Omental fat pad (tissue), 4 donors: ENCODE results near the gene CD55. TPM values are rescaled to one million over a fixed set of nuclear protein-coding genes. Genes with fewer than 3 reads are reported as not detected.
A peak's percentile ranks its signal among the peaks of the same experiment; 100 is the strongest.

Experiments used
- ATAC-seq: fragments of 150-250 bp; one replicate; pipeline ENCODE4 v1.9.1; 2016; ENCODE audit warnings: mild to moderate bottlenecking, moderate library complexity; ENCODE audit not compliant: low FRiP score
- DNase-seq: peaks from one replicate; pipeline ENCODE4 v3.0.0-alpha.2; 2019; ENCODE audit warnings: low spot score
- CTCF ChIP-seq, 3 donors: fragments of 450-650 bp; IDR thresholded peaks; one replicate each; pipeline ENCODE4 v1.5.1; 2016 to 2017; ENCODE audit warnings: antibody characterized with exemption in 3 of 3, mild to moderate bottlenecking in 3 of 3, moderate library complexity in 2 of 3
- total RNA-seq, 4 donors: library from RNA; depleted of rRNA; stranded (reverse); fragments of >200 nt; gene quantifications; one replicate each; pipeline ENCODE4 v1.1.0, GENCODE V29; 2016

CD55 gene
- total RNA-seq, 4 donors from 2014 or later, result 86.2 to 468 (median 195) TPM

GRCh38 chr1:207345644-207346477, 24.4 kb downstream of the CD55 start:
- ATAC-seq (peak; percentile 20), DNase-seq (no peak)
- no peak for TF ChIP-seq CTCF (IDR thresholded peaks at IDR 0.05)

GRCh38 chr1:207346513-207346912, 25.0 kb downstream of the CD55 start:
- ATAC-seq (peak; percentile 17), DNase-seq (no peak)
- TF ChIP-seq CTCF (IDR thresholded peaks at IDR 0.05), result no peak

- DNase-seq, result no peak
- no peak for TF ChIP-seq CTCF (IDR thresholded peaks at IDR 0.05)
Observed at GRCh38 chr1:207349979-207350378, 28.5 kb downstream of the CD55 start.

GRCh38 chr1:207352554-207352953, 31.1 kb downstream of the CD55 start:
- ATAC-seq (no peak), DNase-seq (no peak)
- no peak for TF ChIP-seq CTCF (IDR thresholded peaks at IDR 0.05)

More at GRCh38 chr1:207349979-207350378, 28.5 kb downstream of the CD55 start:
- no peak for ATAC-seq

GRCh38 chr1:207355060-207355459, 33.6 kb downstream of the CD55 start:
- TF ChIP-seq CTCF (IDR thresholded peaks at IDR 0.05), result no peak
- no peak for ATAC-seq
- no peak for DNase-seq

- DNase-seq (no peak), ATAC-seq (no peak)
- TF ChIP-seq CTCF (IDR thresholded peaks at IDR 0.05), result no peak
Observed at GRCh38 chr1:207355513-207356295, 34.2 kb downstream of the CD55 start.
